K562 (cell line): ENCODE data around the gene YEATS2. TPM values are rescaled to one million over a fixed set of nuclear protein-coding genes. Genes with fewer than 3 reads are reported as not detected.

Experiments
- GTF2A2 ChIP-seq: IDR thresholded peaks from 2 replicates; pipeline ENCODE4 v1.6.1; 2016; ENCODE audit warnings: mild to moderate bottlenecking, missing genetic modification characterization, missing compliant biosample characterization
- KDM1A ChIP-seq, 2 experiments: fragments of 450-650 bp; IDR thresholded peaks; 2 replicates each; pipeline ENCODE4 v1.6.1; 2016; ENCODE audit warnings: mild to moderate bottlenecking in 2 of 2
- MAFK ChIP-seq: IDR thresholded peaks from 2 replicates; pipeline ENCODE4 v1.6.1; 2011; ENCODE audit warnings: low read length, improper control_type of control experiment
- NCOA1 ChIP-seq: fragments of 450-650 bp; IDR thresholded peaks from 2 replicates; pipeline ENCODE4 v1.6.1; 2016; ENCODE audit warnings: low read depth
- SMARCA4 ChIP-seq: fragments of 450-650 bp; IDR thresholded peaks from 2 replicates; pipeline ENCODE4 v1.6.1; 2016
- SMARCA5 ChIP-seq: fragments of 450-650 bp; IDR thresholded peaks from 2 replicates; pipeline ENCODE4 v1.6.1; 2016
- SREBF1 ChIP-seq: fragments of 150-350 bp; IDR thresholded peaks from 2 replicates; pipeline ENCODE4 v1.6.1; 2014; ENCODE audit warnings: antibody characterized with exemption, low read depth, low read length, borderline replicate concordance
- STAT6 ChIP-seq: sonication (generic); formaldehyde crosslinking; IDR thresholded peaks from 2 replicates; pipeline ENCODE4 v1.8.1; 2023; ENCODE audit warnings: mild to moderate bottlenecking, missing genetic modification reagents
- TFAM ChIP-seq: fragments of 250-450 bp; sonication (Bioruptor Pico); conservative IDR thresholded peaks from 2 replicates; pipeline ENCODE4 v1.5.0; 2021; ENCODE audit warnings: mild to moderate bottlenecking, moderate library complexity
- ZNF445 ChIP-seq: fragments of 250-450 bp; sonication (Bioruptor Pico); IDR thresholded peaks from 2 replicates; pipeline ENCODE4 v1.4.0; 2020; ENCODE audit warnings: low read depth, mild to moderate bottlenecking, moderate library complexity
- ZNF695 ChIP-seq: fragments of 450-650 bp; formaldehyde crosslinking; IDR thresholded peaks from 2 replicates; pipeline ENCODE4 v1.4.0; 2020; ENCODE audit warnings: mild to moderate bottlenecking, moderate library complexity
- ZNF766 ChIP-seq: fragments of 200-800 bp; sonication (Bioruptor generic); conservative IDR thresholded peaks from 2 replicates; pipeline ENCODE4 v1.6.1; 2016; ENCODE audit warnings: missing genetic modification characterization, missing compliant biosample characterization
- ZNF830 ChIP-seq: fragments of 250-450 bp; sonication (Bioruptor Pico); IDR thresholded peaks from 2 replicates; pipeline ENCODE4 v1.5.0; 2021; ENCODE audit warnings: mild to moderate bottlenecking
- polyA plus RNA-seq, 8 experiments: library from polyadenylated mRNA; depleted of rRNA in 4 of 8; stranded (reverse) in 5 of 8; unstranded in 3 of 8; fragments of >200 nt; fragmentation: Nextera tagmentation in 2 of 8; fragmentation: Illumina TruSeq in 1 of 8; extraction: Ambion mirVana in 2 of 8; extraction: Trizol in 1 of 8; gene quantifications; 2 replicates each; pipeline versions ENCODE4 v1.2.1 to v1.2.3, GENCODE V29; 2011 to 2014; ENCODE audit warnings: inconsistent platforms in 1 of 8, missing spikeins in 1 of 8
- total RNA-seq, 7 experiments: library from RNA; depleted of rRNA in 6 of 7; stranded (reverse); fragments of >200 nt in 6 of 7; fragmentation: Illumina TruSeq in 2 of 7; extraction: Trizol in 2 of 7; gene quantifications; 2 replicates each; pipeline versions ENCODE4 v1.2.1 to v1.2.3, GENCODE V29; 2011 to 2021; ENCODE audit warnings: low replicate concordance in 1 of 7
- TF ChIP-seq, protein P1 (sequence below): IDR thresholded peaks from 3 replicates; pipeline ENCODE4 v1.6.1; 2011; ENCODE audit warnings: borderline replicate concordance, mild to moderate bottlenecking, moderate library complexity; ENCODE audit not compliant: insufficient read length; ENCODE audit errors: extremely low read depth
- TF ChIP-seq, protein P2 (sequence below): sonication (generic); formaldehyde crosslinking; IDR thresholded peaks from 2 replicates; pipeline ENCODE4 v1.8.1; 2023; ENCODE audit warnings: mild to moderate bottlenecking, missing genetic modification reagents
- TF ChIP-seq, protein P3 (sequence below): fragments of 450-650 bp; IDR thresholded peaks from 2 replicates; pipeline ENCODE4 v1.6.1; 2016; ENCODE audit warnings: antibody characterized with exemption
- TF ChIP-seq, protein P4 (sequence below): fragments of 250-450 bp; sonication (Bioruptor Pico); IDR thresholded peaks from 2 replicates; pipeline ENCODE4 v1.8.0; 2022; ENCODE audit warnings: moderate library complexity, mild to moderate bottlenecking, inconsistent platforms

The YEATS2 gene
- total and polyA plus RNA-seq, 9 of the 15 experiments (the other 6 are each of a cell fraction or from before 2014, with no cell fraction given): 1.8 to 35.2 (median 19.0) TPM

GRCh38 chr3:183697123-183697609, 431 bp upstream of the YEATS2 start (continued):
- TF ChIP-seq SMARCA5 (0 out of 2 replicates have a peak, but pooled peaks have one; percentile 6), ZNF695 (CRISPR knock-in tag) (no peak), ZNF830 (CRISPR knock-in tag) (no peak), SREBF1 (no peak), ZNF766 (CRISPR knock-in tag) (no peak), TFAM (CRISPR knock-in tag) (no peak), STAT6 (CRISPR knock-in tag) (no peak), MAFK (no peak), NCOA1 (peak; percentile 20; the same call in 1 of the 2 replicates), GTF2A2 (tag) (no peak), ZNF445 (CRISPR knock-in tag) (no peak), KDM1A (IDR thresholded peaks at IDR 0.05) (peak; percentile 17 to 67; a peak in 2 of 4 replicates), SMARCA4 (no peak)
- TF ChIP-seq, protein P1, sequence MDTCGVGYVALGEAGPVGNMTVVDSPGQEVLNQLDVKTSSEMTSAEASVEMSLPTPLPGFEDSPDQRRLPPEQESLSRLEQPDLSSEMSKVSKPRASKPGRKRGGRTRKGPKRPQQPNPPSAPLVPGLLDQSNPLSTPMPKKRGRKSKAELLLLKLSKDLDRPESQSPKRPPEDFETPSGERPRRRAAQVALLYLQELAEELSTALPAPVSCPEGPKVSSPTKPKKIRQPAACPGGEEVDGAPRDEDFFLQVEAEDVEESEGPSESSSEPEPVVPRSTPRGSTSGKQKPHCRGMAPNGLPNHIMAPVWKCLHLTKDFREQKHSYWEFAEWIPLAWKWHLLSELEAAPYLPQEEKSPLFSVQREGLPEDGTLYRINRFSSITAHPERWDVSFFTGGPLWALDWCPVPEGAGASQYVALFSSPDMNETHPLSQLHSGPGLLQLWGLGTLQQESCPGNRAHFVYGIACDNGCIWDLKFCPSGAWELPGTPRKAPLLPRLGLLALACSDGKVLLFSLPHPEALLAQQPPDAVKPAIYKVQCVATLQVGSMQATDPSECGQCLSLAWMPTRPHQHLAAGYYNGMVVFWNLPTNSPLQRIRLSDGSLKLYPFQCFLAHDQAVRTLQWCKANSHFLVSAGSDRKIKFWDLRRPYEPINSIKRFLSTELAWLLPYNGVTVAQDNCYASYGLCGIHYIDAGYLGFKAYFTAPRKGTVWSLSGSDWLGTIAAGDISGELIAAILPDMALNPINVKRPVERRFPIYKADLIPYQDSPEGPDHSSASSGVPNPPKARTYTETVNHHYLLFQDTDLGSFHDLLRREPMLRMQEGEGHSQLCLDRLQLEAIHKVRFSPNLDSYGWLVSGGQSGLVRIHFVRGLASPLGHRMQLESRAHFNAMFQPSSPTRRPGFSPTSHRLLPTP: no peak
- TF ChIP-seq, protein P2, sequence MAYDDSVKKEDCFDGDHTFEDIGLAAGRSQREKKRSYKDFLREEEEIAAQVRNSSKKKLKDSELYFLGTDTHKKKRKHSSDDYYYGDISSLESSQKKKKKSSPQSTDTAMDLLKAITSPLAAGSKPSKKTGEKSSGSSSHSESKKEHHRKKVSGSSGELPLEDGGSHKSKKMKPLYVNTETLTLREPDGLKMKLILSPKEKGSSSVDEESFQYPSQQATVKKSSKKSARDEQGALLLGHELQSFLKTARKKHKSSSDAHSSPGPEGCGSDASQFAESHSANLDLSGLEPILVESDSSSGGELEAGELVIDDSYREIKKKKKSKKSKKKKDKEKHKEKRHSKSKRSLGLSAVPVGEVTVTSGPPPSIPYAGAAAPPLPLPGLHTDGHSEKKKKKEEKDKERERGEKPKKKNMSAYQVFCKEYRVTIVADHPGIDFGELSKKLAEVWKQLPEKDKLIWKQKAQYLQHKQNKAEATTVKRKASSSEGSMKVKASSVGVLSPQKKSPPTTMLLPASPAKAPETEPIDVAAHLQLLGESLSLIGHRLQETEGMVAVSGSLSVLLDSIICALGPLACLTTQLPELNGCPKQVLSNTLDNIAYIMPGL (CRISPR knock-in tag): no peak
- TF ChIP-seq, protein P3, sequence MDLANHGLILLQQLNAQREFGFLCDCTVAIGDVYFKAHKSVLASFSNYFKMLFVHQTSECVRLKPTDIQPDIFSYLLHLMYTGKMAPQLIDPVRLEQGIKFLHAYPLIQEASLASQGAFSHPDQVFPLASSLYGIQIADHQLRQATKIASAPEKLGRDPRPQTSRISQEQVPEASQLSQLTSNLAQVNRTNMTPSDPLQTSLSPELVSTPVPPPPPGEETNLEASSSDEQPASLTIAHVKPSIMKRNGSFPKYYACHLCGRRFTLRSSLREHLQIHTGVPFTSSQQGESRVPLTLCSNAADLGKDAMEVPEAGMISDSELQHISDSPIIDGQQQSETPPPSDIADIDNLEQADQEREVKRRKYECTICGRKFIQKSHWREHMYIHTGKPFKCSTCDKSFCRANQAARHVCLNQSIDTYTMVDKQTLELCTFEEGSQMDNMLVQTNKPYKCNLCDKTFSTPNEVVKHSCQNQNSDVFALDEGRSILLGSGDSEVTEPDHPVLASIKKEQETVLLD: no peak
- TF ChIP-seq, protein P4, sequence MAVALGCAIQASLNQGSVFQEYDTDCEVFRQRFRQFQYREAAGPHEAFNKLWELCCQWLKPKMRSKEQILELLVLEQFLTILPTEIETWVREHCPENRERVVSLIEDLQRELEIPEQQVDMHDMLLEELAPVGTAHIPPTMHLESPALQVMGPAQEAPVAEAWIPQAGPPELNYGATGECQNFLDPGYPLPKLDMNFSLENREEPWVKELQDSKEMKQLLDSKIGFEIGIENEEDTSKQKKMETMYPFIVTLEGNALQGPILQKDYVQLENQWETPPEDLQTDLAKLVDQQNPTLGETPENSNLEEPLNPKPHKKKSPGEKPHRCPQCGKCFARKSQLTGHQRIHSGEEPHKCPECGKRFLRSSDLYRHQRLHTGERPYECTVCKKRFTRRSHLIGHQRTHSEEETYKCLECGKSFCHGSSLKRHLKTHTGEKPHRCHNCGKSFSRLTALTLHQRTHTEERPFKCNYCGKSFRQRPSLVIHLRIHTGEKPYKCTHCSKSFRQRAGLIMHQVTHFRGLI (CRISPR knock-in tag): no peak
